NB4 (cell line): ENCODE measurements around the gene RADIL.

Source experiments
- MAX ChIP-seq: IDR thresholded peaks from 2 replicates; pipeline ENCODE4 v1.6.1; 2011; ENCODE audit warnings: low read depth, low read length
- MYC ChIP-seq: IDR thresholded peaks from 2 replicates; pipeline ENCODE4 v1.6.1; 2011; ENCODE audit warnings: low read depth, low read length
- POLR2A ChIP-seq: IDR thresholded peaks from 2 replicates; pipeline ENCODE4 v1.6.1; 2011; ENCODE audit warnings: mild to moderate bottlenecking; ENCODE audit not compliant: insufficient read length; ENCODE audit errors: extremely low read depth
- TF ChIP-seq, protein P1 (sequence below): IDR thresholded peaks from one replicate; pipeline ENCODE4 v1.5.1; 2012; ENCODE audit warnings: low read depth, low read length

- TF ChIP-seq, protein P1, sequence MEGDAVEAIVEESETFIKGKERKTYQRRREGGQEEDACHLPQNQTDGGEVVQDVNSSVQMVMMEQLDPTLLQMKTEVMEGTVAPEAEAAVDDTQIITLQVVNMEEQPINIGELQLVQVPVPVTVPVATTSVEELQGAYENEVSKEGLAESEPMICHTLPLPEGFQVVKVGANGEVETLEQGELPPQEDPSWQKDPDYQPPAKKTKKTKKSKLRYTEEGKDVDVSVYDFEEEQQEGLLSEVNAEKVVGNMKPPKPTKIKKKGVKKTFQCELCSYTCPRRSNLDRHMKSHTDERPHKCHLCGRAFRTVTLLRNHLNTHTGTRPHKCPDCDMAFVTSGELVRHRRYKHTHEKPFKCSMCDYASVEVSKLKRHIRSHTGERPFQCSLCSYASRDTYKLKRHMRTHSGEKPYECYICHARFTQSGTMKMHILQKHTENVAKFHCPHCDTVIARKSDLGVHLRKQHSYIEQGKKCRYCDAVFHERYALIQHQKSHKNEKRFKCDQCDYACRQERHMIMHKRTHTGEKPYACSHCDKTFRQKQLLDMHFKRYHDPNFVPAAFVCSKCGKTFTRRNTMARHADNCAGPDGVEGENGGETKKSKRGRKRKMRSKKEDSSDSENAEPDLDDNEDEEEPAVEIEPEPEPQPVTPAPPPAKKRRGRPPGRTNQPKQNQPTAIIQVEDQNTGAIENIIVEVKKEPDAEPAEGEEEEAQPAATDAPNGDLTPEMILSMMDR: no peak
- TF ChIP-seq POLR2A (no peak), MAX (no peak), MYC (no peak)
Observed at GRCh38 chr7:4857189-4857588, 26.3 kb downstream of the RADIL start.
